Left ventricle myocardium inferior (tissue), 1 donor: ENCODE measurements around the gene EIF2A. TPM values are rescaled to one million over a fixed set of nuclear protein-coding genes. Genes with fewer than 3 reads are reported as not detected.
A peak's percentile ranks its signal among the peaks of the same experiment; 100 is the strongest.

Experiments
- DNase-seq: peaks from one replicate; pipeline ENCODE4 v3.0.0-alpha.2; 2020
- H3K27ac ChIP-seq: fragments of 200-600 bp; replicated peaks from 2 replicates; pipeline ENCODE4 v1.8.0; 2021
- H3K27me3 ChIP-seq: fragments of 200-600 bp; 2 replicates; pipeline ENCODE4 v1.8.0; 2021; ENCODE audit warnings: low read depth
- H3K36me3 ChIP-seq: fragments of 200-600 bp; 2 replicates; pipeline ENCODE4 v1.8.0; 2021
- H3K4me1 ChIP-seq: fragments of 200-600 bp; 2 replicates; pipeline ENCODE4 v1.8.0; 2021
- H3K4me3 ChIP-seq: fragments of 200-600 bp; 2 replicates; pipeline ENCODE4 v1.8.0; 2021; ENCODE audit warnings: mild to moderate bottlenecking, moderate library complexity
- H3K9me3 ChIP-seq: fragments of 200-600 bp; replicated peaks from 2 replicates; pipeline ENCODE4 v1.8.0; 2021
- CTCF ChIP-seq: fragments of 200-600 bp; IDR thresholded peaks from 2 replicates; pipeline ENCODE4 v1.8.0; 2021; ENCODE audit warnings: antibody characterized with exemption, mild to moderate bottlenecking, borderline replicate concordance
- intact Hi-C: fragments of 100-400 bp; cut with micrococcal nuclease; formaldehyde crosslinking; loops from one replicate; pipeline ENCODE4 v1.11.0; 2022
- total RNA-seq: library from RNA; stranded (reverse); fragmentation: NEBNext Ultra II Directional; extraction: Animal tissue kit (Norgen Biotek cat#: 25700); gene quantifications from one replicate; pipeline ENCODE4 v1.2.1, GENCODE V29; 2021
- donor health status: DM: no; HTN: yes; CAD: no; lungs with severe emphysema.

Gene EIF2A
- total RNA-seq, 1 donor from 2014 or later: 71.6 TPM

DNA sequence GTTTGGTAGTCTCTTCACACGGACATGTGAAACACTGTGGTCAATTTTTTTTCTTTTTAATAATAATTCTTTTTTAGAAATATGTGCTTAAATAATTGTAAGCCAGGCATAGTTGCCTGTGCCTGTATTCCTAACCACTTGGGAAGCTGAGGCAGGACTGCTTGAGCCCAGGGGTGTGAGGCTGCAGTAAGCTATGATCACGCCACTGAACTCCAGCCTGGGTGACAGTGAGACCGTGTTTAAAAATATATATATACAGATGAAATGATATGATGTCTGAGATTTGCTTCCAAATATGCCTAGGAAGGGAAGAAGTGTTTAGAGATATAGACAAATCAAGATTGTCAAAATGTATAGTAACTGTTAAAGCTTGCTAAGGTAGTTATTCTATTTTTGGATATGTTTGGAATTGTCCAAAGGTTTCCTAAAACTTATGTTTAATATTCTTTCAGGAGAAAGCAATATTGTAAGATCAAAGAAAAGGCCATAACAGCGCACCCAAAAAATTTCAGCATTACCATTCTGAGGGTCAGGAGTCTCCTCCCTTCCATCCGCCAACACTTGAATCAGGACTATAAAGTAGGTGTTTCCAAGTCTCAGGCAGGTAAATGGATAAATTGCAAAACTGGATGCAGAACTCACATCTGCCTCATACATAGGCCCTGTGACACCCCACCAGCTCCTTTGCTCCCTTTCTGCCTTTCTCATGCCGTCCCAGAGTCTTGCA, 56.0 kb downstream of the EIF2A start:
- peaks cover 67% of the 10 kb centered on the region for H3K4me1 ChIP-seq
- intact Hi-C loops: loop anchor here (10.0 kb wide), 1 partner anchor 58 kb away; the partner anchor contains the start of genes EIF2A and SERP1
- TF ChIP-seq CTCF: no peak

DNA sequence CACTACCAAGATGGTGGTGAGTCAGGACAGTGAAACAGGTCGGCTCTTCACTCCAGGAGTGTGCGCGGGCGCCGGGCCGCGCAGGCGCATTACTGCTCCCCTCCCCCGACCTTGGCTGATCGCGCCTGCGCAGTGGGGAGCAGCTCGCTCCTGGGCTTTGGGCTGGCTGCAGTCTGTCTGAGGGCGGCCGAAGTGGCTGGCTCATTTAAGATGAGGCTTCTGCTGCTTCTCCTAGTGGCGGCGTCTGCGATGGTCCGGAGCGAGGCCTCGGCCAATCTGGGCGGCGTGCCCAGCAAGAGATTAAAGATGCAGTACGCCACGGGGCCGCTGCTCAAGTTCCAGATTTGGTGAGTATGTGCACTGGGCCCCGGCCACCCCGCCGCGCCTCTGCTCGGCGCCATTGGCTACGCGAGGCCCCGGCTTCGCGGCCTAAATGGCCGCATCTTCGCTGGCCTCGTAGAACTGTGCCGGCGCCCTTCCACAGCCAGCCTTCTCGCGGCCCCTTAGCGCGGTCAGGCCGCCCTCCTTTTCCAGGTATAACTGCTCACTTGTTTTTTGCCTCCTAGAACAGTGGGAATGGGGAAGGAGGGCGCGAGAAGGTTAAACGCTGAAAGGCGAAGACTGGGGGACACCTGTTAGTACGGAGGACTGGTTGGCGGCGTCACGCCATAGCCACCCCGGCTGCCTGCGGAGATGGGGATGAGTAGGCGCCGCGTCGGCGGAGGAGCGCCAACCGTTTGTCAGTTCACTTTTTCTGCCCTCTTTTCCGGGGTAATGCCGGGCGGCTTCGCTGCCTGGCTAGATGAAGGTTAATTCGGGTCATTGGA, 56.8 kb downstream of the EIF2A start, which contains the start of gene SELENOT:
Gene SELENOT (plus strand): TSS at position 169 of the 827 bp plus-strand sequence. CDS start 42 bp downstream, at position 211.
- Histone ChIP-seq H3K27me3 (no peaks in the 10 kb centered on the region), H3K27ac (peak within 1 kb of the TSS; percentile 96), H3K36me3 (peaks cover 6% of the 10 kb centered on the region), H3K9me3 (no peaks in the 10 kb centered on the region), H3K4me3 (peak within 1 kb of the TSS; percentile 89), H3K4me1 (peaks cover 75% of the 10 kb centered on the region)
- peak; percentile 94 for DNase-seq
- intact Hi-C loops: loop anchor here (10.0 kb wide), 1 partner anchor 59 kb away; the partner anchor contains the start of genes EIF2A and SERP1
- peak; percentile 52 for TF ChIP-seq CTCF

More for the DNA sequence above, 56.0 kb downstream of the EIF2A start:
- Histone ChIP-seq H3K27me3 (no peaks in the 10 kb centered on the region), H3K27ac (peak overlapping the region; percentile 96), H3K4me3 (peak overlapping the region; percentile 89), H3K36me3 (peaks cover 6% of the 10 kb centered on the region), H3K9me3 (no peaks in the 10 kb centered on the region)
- DNase-seq: no peak

DNA sequence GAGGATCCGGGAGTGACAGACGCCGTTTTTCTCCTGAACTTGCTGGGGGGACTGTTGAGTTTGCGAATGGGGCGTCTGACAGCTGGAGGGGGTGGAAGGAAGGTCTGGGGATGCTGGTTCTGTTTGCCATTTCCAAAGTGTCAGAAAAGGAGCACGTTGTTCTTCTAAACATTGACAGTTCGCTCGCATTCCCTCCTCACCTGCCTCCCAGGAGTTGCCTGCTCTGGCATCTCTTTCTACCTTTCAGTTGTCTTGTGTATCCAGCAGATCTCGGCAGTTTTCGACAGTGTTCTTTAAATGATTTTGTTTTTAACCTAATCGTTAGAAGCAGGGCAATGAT, 57.4 kb downstream of the EIF2A start:
- H3K27me3 ChIP-seq: no peaks in the 10 kb centered on the region
- TF ChIP-seq CTCF: no peak
- peak overlapping the region; percentile 96 for H3K27ac ChIP-seq
- H3K4me1 ChIP-seq: peaks cover 80% of the 10 kb centered on the region
- H3K4me3 ChIP-seq: peak overlapping the region; percentile 89
- peaks cover 6% of the 10 kb centered on the region for H3K36me3 ChIP-seq
- H3K9me3 ChIP-seq: no peaks in the 10 kb centered on the region
- intact Hi-C loops: loop anchor here (10.0 kb wide), 1 partner anchor 59 kb away; the partner anchor contains the start of genes EIF2A and SERP1
- no peak for DNase-seq

DNA sequence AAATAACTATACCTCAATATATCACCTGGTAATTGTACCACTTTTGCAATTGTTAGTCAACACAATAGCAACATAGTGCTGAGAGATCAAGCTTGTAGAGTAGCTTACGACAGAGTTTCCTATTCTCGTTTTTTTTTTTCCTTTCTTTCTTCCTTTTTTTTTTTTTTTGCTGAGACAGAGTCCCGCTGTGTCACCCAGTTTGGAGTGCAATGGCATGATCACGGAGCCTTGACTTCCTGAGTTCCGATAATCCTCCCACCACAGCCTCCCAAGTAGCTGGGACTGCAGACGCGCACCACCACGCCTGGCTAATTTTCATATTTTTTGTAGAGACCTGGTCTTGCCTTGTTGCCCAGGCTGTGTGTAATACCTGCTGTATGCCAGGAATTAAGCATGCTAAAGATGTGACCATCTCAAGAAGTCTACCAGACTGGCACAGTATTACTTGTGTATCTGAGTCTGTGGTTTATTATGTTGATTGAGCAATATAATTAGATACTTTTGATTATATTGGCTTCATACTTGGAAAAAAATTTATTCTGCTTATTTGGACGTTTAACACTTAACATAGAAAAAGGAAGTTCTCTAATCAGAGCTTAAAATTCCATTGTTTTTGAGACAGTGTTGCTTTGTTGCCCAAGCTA, 59.5 kb downstream of the EIF2A start:
- Histone ChIP-seq H3K9me3 (no peaks in the 10 kb centered on the region), H3K4me1 (peaks cover 88% of the 10 kb centered on the region), H3K27ac (peak overlapping the region; percentile 96), H3K4me3 (no peak overlapping the region), H3K27me3 (no peaks in the 10 kb centered on the region), H3K36me3 (peaks cover 6% of the 10 kb centered on the region)
- TF ChIP-seq CTCF: no peak
- no peak for DNase-seq
- intact Hi-C loops: loop anchor here (10.0 kb wide), 1 partner anchor 61 kb away; the partner anchor contains the start of genes EIF2A and SERP1
